Body of pancreas (tissue), 4 donors: Measurements from ENCODE around the gene PRRC2A. TPM values are rescaled to one million over a fixed set of nuclear protein-coding genes. Genes with fewer than 3 reads are reported as not detected.

ENCODE experiments used
- ATAC-seq: fragments of 150-250 bp; one replicate; pipeline ENCODE4 v1.9.1; 2016
- DNase-seq, 4 donors: peaks; one replicate each; pipeline ENCODE4 v3.0.0-alpha.2; 2019
- H3K27ac ChIP-seq, 4 donors: fragments of 200-600 bp; sonication (generic); 1 replicate in 3 of 4; 2 replicates in 1 of 4; pipeline versions ENCODE4 v1.5.1 to v1.6.1; 2016 to 2019; ENCODE audit warnings: mild to moderate bottlenecking in 1 of 4, mixed read lengths in 1 of 4, moderate library complexity in 1 of 4
- H3K27me3 ChIP-seq, 2 donors: fragments of 200-600 bp; sonication (generic); one replicate each; pipeline ENCODE4 v1.6.0; 2016; ENCODE audit warnings: mild to moderate bottlenecking in 1 of 2
- H3K36me3 ChIP-seq, 2 donors: fragments of 200-600 bp; sonication (generic); replicated peaks in 1 of 2; 2 replicates each; pipeline ENCODE4 v1.5.1; 2016; ENCODE audit warnings: low read depth in 2 of 2; ENCODE audit not compliant: insufficient read depth in 1 of 2
- H3K4me1 ChIP-seq: fragments of 200-600 bp; sonication (generic); one replicate; pipeline ENCODE4 v1.6.0; 2016
- H3K4me3 ChIP-seq, 2 donors: fragments of 200-600 bp; sonication (generic); 1 replicate in 1 of 2; 2 replicates in 1 of 2; pipeline ENCODE4 v1.5.1; 2016 to 2019
- H3K9me3 ChIP-seq, 3 donors: fragments of 200-600 bp; sonication (generic); 1 replicate in 2 of 3; 2 replicates in 1 of 3; pipeline ENCODE4 v1.5.1; 2016
- CTCF ChIP-seq, 7 experiments: fragments of 450-650 bp in 4 of 7; fragments of 200-600 bp in 3 of 7; sonication (generic) in 3 of 7; IDR thresholded peaks; one replicate each; pipeline ENCODE4 v1.5.1; 2016 to 2019; ENCODE audit warnings: antibody characterized with exemption in 7 of 7
- POLR2A ChIP-seq, 3 donors: fragments of 450-650 bp; IDR thresholded peaks; one replicate each; pipeline ENCODE4 v1.6.1; 2016; ENCODE audit warnings: antibody characterized with exemption in 3 of 3, mild to moderate bottlenecking in 2 of 3
- WGBS, 2 donors: methylation state at CpG; one replicate each; pipeline ENCODE4 v1.1.5; 2017; 5-methylcytosine and 5-hydroxymethylcytosine counted together
- intact Hi-C: fragments of 100-400 bp; cut with DNase I; formaldehyde crosslinking; loops from one replicate; pipeline ENCODE4 v1.15.1; 2023
- total RNA-seq, 2 donors: library from RNA; depleted of rRNA; stranded (reverse); fragments of >200 nt; gene quantifications; one replicate each; pipeline ENCODE4 v1.1.0, GENCODE V29; 2016

PRRC2A gene
- 10 to 100 TPM; 48.8 to 57.4 TPM for total RNA-seq

- 0 to 1% methylated on average over 27 to 56 of the region's 67 CpGs for WGBS, 2 donors
- peak; percentile 28 for ATAC-seq
- intact Hi-C loops = no loop called here
Observed at GRCh38 chr6:31620586-31621319, at the start of gene PRRC2A. Gene PRRC2A, plus strand, starts transcription at chr6:31620715. Its CDS starts 2,075 bp downstream, at chr6:31622790.

GRCh38 chr6:31572041-31572911 lies 48.2 kb upstream of the PRRC2A start, which contains the start of gene LTA:
Gene LTA, plus strand, starts transcription at chr6:31572289. Its CDS starts 454 bp downstream, at chr6:31572743.
- H3K27ac ChIP-seq = no peak within 1 kb of the TSS
- H3K4me3 ChIP-seq = no peak within 1 kb of the TSS
- DNase-seq (no peak), ATAC-seq (peak; percentile 14)
- TF ChIP-seq CTCF (IDR thresholded peaks at IDR 0.05) (no peak), POLR2A (IDR thresholded peaks at IDR 0.05) (no peak)
- H3K4me1 ChIP-seq = no peaks in the 10 kb centered on the region
- intact Hi-C loops = no loop called here
- H3K9me3 ChIP-seq = no peaks in the 10 kb centered on the region
- H3K36me3 ChIP-seq = no peaks in the 10 kb centered on the region
- no peaks in the 10 kb centered on the region for H3K27me3 ChIP-seq
- WGBS, 2 donors = 63 to 77% methylated on average over 27 of the region's 27 CpGs

More at GRCh38 chr6:31620586-31621319, at the start of gene PRRC2A:
- Histone ChIP-seq H3K27ac (peak within 1 kb of the TSS; percentile 92 to 99 (median 98)), H3K9me3 (no peaks in the 10 kb centered on the region), H3K4me1 (peaks cover 23% of the 10 kb centered on the region), H3K27me3 (no peaks in the 10 kb centered on the region), H3K4me3 (peak within 1 kb of the TSS; percentile 52 to 93), H3K36me3 (peaks cover 8 to 24% of the 10 kb centered on the region in 2 donors)
- TF ChIP-seq CTCF (IDR thresholded peaks at IDR 0.05) (no peak), POLR2A (IDR thresholded peaks at IDR 0.05) (peak in 1 of 3 donors; percentile 10)
- peak in 3 of 4 donors; percentile 77 to 97 (median 80) for DNase-seq

DNA sequence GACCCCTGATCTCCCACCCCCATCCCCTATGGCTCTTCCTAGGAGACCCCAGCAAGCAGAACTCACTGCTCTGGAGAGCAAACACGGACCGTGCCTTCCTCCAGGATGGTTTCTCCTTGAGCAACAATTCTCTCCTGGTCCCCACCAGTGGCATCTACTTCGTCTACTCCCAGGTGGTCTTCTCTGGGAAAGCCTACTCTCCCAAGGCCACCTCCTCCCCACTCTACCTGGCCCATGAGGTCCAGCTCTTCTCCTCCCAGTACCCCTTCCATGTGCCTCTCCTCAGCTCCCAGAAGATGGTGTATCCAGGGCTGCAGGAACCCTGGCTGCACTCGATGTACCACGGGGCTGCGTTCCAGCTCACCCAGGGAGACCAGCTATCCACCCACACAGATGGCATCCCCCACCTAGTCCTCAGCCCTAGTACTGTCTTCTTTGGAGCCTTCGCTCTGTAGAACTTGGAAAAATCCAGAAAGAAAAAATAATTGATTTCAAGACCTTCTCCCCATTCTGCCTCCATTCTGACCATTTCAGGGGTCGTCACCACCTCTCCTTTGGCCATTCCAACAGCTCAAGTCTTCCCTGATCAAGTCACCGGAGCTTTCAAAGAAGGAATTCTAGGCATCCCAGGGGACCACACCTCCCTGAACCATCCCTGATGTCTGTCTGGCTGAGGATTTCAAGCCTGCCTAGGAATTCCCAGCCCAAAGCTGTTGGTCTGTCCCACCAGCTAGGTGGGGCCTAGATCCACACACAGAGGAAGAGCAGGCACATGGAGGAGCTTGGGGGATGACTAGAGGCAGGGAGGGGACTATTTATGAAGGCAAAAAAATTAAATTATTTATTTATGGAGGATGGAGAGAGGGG lies 47.0 kb upstream of the PRRC2A start:
- 72 to 75% methylated on average over 9 of the region's 9 CpGs for WGBS, 2 donors
- ATAC-seq (no peak), DNase-seq (no peak)
- H3K27ac ChIP-seq = no peak overlapping the region
- H3K4me3 ChIP-seq = no peak overlapping the region
- intact Hi-C loops = no loop called here
- peaks cover 5% of the 10 kb centered on the region for H3K4me1 ChIP-seq
- TF ChIP-seq CTCF (IDR thresholded peaks at IDR 0.05) (no peak), POLR2A (IDR thresholded peaks at IDR 0.05) (no peak)
- H3K9me3 ChIP-seq = no peaks in the 10 kb centered on the region
- no peaks in the 10 kb centered on the region for H3K36me3 ChIP-seq
- H3K27me3 ChIP-seq = no peaks in the 10 kb centered on the region

GRCh38 chr6:31574106-31575061 lies 46.1 kb upstream of the PRRC2A start:
- no peaks in the 10 kb centered on the region for H3K27me3 ChIP-seq
- H3K27ac ChIP-seq = no peak overlapping the region
- ATAC-seq (no peak), DNase-seq (no peak)
- no peaks in the 10 kb centered on the region for H3K36me3 ChIP-seq
- intact Hi-C loops = no loop called here
- H3K9me3 ChIP-seq = no peaks in the 10 kb centered on the region
- TF ChIP-seq CTCF (IDR thresholded peaks at IDR 0.05) (no peak), POLR2A (IDR thresholded peaks at IDR 0.05) (no peak)
- H3K4me1 ChIP-seq = peaks cover 14% of the 10 kb centered on the region
- no peak overlapping the region for H3K4me3 ChIP-seq
- 62 to 71% methylated on average over 14 of the region's 14 CpGs for WGBS, 2 donors
